CD4-positive, alpha-beta T cell treated with Interleukin-2 at 100 ng/mL for 4 hours (primary cell): ENCODE data around the gene FBXW8.

Source experiments
- DNase-seq: peaks from one replicate; pipeline ENCODE4 v3.0.0-alpha.2; 2020; ENCODE audit warnings: low spot score

FBXW8 gene

DNA sequence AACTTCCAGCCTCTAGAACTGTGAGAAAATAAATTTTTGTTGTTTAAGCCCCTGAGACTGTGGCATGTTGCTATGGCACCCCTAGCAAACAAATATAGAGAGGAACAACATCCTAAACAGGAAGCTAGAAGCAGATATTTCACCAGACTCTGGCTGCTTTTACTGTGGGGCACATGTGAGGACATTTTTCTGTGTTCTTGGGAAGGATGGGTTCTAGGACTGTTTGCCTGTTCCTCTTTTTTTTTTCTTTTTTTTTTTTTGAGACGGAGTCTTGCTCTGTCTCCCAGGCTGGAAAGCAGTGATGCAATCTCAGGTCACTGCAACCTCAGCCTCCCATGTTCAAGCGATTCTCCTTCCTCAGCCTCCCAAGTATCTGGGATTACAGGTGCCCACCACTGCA lies 25.3 kb upstream of the FBXW8 start:
- DNase-seq = no peak

DNA sequence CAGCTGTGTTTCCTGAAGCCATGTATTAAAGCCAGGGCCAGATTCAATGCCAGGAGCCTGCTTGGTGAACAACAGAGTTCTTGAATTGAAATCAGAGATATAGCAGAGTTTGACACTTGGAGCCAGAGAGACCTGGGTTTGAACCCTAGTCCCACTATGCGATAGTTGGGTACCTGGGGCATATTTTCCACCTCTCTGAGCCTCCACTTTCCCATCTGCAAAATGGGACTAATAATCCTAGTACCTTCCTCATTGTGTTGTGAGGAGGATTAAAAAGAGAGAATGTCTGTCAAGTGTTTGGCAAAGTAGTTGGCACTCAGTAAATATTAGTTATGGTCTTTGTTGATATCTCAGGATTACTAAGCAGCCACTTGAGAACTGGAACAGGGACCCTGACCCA lies 23.5 kb upstream of the FBXW8 start:
- DNase-seq = no peak

- no peak for DNase-seq
These were observed 22.9 kb upstream of the FBXW8 start for GRCh38 chr12:116887897-116888296.

DNA sequence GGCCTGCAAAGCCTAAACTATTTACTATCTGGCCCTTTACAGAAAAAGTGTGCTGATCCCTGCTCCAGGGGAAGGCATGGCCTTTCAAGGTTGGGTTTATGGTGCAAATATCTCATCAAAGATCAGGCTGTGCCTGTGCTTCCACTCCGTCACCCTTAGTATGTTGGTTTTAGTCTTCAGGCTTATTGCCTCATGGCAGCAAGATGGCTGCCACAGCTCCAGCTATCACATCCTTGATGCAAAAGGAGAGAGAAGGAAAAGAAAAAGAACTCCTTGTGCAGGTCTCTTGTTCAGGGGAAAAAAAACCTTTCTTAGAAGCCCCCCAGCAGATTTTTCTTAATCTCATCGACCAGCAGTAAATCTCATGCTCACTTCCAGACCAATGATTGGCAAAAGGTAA lies 20.4 kb upstream of the FBXW8 start:
- DNase-seq = no peak

- DNase-seq = no peak
These were observed 19.7 kb upstream of the FBXW8 start for GRCh38 chr12:116891019-116891418.

DNA sequence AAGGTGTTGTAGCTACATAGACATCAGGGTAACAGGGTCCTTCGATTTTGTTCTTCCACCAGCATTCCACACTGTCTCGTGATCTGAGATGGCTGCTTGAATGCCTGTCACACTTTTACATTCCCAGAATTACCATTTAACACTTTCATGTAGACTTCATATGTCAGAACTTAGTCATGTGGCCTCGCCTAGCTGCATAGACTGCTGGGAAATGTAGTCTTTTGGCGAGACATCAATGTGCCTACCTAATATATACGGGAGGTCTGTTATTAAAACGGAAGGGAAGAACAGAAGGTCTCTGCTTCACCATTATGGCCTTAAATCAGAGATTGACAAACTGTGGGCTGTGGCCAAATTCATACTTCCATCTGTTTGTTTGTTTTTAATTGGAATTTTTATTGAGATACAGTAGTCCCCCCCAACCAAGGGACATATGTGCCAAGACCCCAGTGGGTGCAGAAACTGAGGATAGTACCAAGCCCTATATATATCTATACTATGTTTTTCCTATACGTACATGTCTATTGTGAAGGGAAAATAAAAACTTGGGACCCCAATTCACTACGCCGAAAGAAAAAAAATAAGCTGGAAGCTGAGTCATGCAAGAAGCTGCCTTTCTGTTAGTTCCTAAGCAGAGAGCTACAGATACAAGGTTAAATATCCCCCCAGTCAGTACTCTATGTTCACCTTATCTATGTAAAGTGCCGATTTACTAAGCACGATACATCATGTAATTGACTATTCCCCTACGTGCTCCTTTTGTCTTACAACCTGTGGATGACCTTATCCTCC lies 18.2 kb upstream of the FBXW8 start:
- no peak for DNase-seq

DNA sequence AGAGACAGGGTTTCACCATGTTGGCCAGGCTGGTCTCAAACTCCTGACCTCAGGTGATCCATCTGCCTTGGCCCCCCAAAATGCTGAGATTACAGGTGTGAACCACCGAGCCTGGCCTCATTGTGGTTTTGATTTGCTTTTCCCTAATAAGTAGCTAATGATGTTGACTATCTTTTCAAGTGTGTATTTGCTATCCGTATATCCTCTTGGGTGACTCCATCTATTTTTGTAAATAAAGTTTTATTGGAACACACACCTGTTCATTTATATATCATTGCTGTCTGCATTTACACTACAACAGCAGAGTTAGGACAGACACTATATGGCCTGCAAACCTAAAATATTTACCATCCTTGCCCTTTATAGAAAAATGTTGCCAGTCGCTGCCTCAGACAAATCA lies 15.8 kb upstream of the FBXW8 start:
- no peak for DNase-seq

GRCh38 chr12:116896411-116896924 lies 14.3 kb upstream of the FBXW8 start:
- no peak for DNase-seq

DNA sequence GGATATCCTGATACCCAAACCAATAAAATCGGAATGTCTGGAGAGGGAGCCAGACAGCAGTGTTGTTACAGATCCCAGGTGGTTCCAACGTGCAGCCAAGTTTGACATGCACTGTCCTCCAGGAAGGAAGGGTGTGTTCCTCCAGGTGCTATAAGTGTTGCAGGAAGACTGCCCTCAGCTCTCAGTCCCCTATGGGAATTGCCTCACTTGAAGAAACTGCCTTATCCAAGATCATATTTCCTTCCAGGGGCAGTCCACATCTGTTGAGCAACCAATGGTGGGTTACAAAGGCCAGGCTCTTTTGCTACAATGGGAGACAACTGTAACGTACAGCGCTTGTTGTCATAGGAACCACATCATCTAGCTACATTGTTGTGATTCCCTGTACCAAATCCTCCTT lies 13.3 kb upstream of the FBXW8 start:
- DNase-seq = no peak

- DNase-seq = no peak
These were observed 12.1 kb upstream of the FBXW8 start for GRCh38 chr12:116898669-116899068.

GRCh38 chr12:116901612-116902011 lies 9.1 kb upstream of the FBXW8 start:
- no peak for DNase-seq

DNA sequence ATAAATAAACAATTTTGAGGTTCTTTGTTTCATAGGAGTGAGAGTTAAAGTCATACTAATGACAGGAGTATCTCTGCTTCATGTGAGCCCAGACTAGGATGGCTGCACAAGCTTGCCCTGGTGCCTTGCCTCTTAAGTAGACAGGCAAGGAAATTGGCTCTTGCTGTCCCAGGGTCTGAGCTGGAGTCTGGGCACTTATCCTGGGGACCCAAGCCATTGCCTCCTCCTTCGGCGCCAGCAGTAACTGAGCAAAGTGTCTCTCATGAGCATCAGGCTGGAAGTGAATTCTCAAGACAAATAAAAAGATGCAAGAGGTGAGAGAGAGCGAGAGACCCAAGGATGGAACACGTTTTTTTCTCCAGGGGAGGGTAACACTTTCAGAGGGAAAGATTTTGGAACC lies 6.9 kb upstream of the FBXW8 start:
- no peak for DNase-seq

- no peak for DNase-seq
These were observed 4.5 kb upstream of the FBXW8 start for GRCh38 chr12:116906285-116906684.

DNA sequence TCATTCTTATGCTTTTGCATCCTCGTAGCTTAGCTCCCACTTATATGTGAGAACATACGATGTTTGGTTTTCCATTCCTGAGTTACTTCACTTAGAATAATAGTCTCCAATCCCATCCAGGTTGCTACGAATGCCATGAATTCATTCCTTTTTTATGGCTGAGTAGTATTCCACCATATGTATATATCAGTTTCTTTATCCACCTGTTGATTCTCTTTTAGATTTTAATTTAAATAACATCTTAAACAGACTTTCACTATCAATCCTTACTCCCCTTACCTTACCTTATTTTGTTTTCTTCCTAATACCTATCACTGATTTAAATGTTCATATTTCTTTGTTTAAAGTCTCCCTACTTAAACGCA lies 488 bp upstream of the FBXW8 start:
- DNase-seq = no peak

DNA sequence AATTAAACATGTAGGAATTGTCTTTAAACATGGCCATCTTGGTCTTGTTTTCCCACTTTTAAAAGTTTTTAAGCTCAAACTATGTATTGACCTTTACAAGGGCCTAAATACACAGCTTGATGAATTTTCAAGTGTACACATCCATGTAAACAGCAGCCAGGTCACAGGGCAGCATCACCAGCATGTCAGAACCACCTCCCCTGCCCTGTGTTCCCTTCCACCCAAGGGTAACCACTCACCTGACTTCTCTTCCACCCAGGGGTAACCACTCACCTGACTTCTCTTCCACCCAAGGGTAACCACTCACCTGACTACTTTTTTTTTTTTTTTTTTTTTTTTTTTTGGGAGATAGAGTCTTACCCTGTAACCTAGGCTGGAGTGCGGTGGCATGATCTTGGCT lies 4.6 kb downstream of the FBXW8 start:
- DNase-seq = no peak

DNA sequence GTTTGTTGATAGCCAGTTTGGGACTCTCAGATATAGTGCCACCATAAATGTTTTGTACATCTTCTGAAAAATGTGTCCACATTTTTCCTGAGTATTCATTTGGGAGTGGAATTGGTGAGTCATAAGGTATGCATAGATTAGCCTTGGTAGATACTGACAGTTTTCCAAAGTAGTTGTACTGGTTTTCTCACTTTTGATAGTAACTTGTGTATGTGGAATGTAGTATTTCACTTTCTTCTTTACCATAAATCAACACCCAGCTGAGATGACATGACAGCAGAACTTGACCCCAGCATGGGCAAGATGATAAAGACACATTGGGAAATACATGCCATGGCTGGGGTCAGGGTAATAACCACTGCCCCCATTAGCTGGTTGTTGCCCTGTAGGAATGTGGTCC lies 5.4 kb downstream of the FBXW8 start:
- no peak for DNase-seq

DNA sequence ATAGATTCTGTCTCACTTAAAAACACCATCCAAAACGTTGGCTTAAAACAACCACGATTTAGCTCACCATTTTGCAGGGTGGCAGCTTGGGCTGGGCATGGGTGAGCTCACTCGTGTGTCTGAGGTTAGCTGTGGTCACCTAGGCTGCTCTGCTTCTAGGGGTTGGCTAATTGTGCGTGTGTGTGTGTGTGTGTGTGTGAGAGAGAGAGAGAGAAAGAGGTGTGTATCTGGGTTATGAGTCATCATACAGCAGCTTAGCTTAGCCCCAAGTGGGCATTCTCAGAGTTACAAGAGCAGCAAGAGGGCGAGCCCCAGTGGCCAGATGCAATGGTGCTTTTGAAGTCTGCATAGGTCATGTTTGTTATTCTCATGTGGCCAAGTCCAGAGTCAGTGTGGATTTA lies 6.0 kb downstream of the FBXW8 start:
- peak; percentile 63 for DNase-seq

DNA sequence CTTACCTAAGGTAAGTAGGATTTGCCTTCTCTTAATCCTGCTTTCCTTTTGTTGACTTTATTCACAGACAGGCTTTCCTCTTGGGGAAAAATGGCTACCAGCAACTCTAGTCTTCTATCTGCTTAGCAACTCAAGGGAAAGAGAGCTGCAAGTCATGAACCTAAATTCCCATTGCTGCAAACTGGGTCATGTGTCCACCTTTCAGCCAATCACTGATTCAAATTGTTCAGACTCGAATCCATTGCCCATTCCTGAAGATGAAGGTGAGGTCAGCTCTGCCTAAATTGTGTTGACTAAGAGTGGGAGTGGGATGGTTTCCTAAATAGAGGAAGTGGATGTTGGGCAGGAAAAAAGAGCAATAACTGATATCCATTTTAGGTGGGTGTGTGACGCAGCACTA lies 7.7 kb downstream of the FBXW8 start:
- no peak for DNase-seq

- no peak for DNase-seq
These were observed 8.5 kb downstream of the FBXW8 start for GRCh38 chr12:116919247-116919661.

DNA sequence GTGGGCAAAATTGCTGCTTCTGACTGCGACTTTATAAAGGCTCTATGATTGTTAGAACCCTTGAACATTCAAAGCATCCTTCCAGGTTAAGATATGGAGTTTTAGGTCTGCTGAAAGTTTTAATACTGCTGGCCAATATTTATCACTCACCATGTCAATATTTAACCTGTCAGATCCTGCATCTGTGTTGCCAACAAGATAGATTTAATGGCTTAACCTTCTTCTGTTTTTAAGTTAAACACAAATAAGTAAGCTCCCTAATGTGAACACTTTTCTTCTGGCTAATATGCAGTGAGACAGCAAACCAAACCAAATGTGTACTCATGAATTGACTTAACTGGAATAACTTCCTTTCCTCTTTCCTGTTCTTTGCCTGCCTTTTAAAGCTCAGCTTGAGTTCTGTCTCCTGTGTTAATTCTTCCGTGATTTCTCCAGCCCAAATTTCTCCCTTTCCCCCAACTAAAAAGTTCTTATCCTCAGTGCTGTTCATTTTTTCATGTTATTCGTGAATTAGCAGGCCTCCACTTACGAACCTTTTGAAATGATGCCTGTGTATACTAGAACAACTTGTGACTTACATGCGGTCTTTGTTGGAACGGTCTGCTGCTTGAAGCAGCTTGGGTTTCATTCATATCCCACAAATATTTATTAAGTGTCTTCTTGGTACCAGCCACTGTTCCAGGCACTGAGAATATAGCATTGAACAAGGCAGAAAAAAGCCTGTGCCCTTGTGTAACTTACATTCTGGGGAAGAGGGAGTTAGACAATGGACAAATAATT lies 9.1 kb downstream of the FBXW8 start:
- no peak for DNase-seq

DNA sequence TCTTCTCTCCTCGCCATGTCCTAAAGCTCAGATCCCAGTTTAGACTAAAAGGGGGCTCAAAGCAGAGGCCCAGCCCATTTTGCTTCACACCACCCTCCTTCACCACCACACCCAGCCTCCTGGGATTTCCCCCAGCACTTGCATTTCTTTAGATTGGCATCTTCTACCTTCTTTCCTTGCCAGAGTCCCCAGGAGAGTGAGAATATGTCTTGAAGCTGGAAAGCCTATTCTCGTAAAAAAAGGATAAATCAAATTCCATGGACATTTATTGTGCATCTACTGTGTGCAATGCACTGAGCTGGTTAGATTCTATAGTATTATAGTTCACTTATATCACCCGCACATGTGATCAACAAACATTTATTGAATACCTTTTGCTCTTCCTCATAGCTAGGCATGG lies 10.2 kb downstream of the FBXW8 start:
- DNase-seq = no peak

GRCh38 chr12:116922194-116922897 lies 11.6 kb downstream of the FBXW8 start:
- DNase-seq = peak; percentile 1
